Neuronal stem cell (in vitro differentiated cells): ENCODE results near the gene EIPR1.

ENCODE experiments used
- DNase-seq: peaks from one replicate; pipeline ENCODE4 v3.0.0-alpha.2; 2013; ENCODE audit warnings: low spot score
- H2AFZ ChIP-seq: one replicate; pipeline ENCODE4 v1.6.1; 2013; ENCODE audit warnings: mild to moderate bottlenecking, low read length, inconsistent platforms
- H2AK5ac ChIP-seq: 2 replicates; pipeline ENCODE4 v1.6.1; 2013; ENCODE audit warnings: low read depth, mild to moderate bottlenecking, inconsistent platforms, low read length, moderate library complexity, mixed read lengths
- H2BK120ac ChIP-seq: 2 replicates; pipeline ENCODE4 v1.6.1; 2013; ENCODE audit warnings: low read depth, mild to moderate bottlenecking, inconsistent platforms, low read length, moderate library complexity, mixed read lengths
- H2BK12ac ChIP-seq: one replicate; pipeline ENCODE4 v1.6.1; 2013; ENCODE audit warnings: low read length, inconsistent platforms
- H2BK15ac ChIP-seq: 2 replicates; pipeline ENCODE4 v1.6.1; 2013; ENCODE audit warnings: mild to moderate bottlenecking, low read length, inconsistent platforms, mixed read lengths
- H2BK5ac ChIP-seq: one replicate; pipeline ENCODE4 v1.6.1; 2013; ENCODE audit warnings: inconsistent platforms, mild to moderate bottlenecking, low read length, moderate library complexity
- H3K14ac ChIP-seq: one replicate; pipeline ENCODE4 v1.6.1; 2013; ENCODE audit warnings: low read length, inconsistent platforms
- H3K18ac ChIP-seq: 2 replicates; pipeline ENCODE4 v1.6.1; 2013; ENCODE audit warnings: low read length, inconsistent platforms
- H3K23ac ChIP-seq: 2 replicates; pipeline ENCODE4 v1.6.1; 2013; ENCODE audit warnings: low read depth, mild to moderate bottlenecking, mixed read lengths, low read length, inconsistent platforms; ENCODE audit not compliant: poor library complexity
- H3K27ac ChIP-seq: replicated peaks from 3 replicates; pipeline ENCODE4 v1.5.1; 2013; ENCODE audit warnings: low read length, inconsistent platforms
- H3K27me3 ChIP-seq, 3 experiments: 2 replicates each; pipeline ENCODE4 v1.6.1; 2013; ENCODE audit warnings: low read length in 3 of 3, mild to moderate bottlenecking in 2 of 3, inconsistent platforms in 1 of 3, low read depth in 1 of 3, mixed read lengths in 1 of 3, moderate library complexity in 1 of 3; ENCODE audit not compliant: control insufficient read depth in 3 of 3, insufficient read depth in 3 of 3
- H3K36me3 ChIP-seq, 2 donors: replicated peaks in 1 of 2; 2 replicates each; pipeline ENCODE4 v1.6.1; 2013; ENCODE audit warnings: low read length in 2 of 2; ENCODE audit not compliant: control insufficient read depth in 2 of 2, insufficient read depth in 2 of 2
- H3K4ac ChIP-seq: 2 replicates; pipeline ENCODE4 v1.6.1; 2013; ENCODE audit warnings: inconsistent platforms, mild to moderate bottlenecking, low read length, moderate library complexity
- H3K4me1 ChIP-seq, 2 donors: 1 replicate in 1 of 2; 2 replicates in 1 of 2; pipeline ENCODE4 v1.6.1; 2013; ENCODE audit warnings: low read length in 2 of 2, low read depth in 1 of 2; ENCODE audit not compliant: control insufficient read depth in 2 of 2, insufficient read depth in 1 of 2
- H3K4me2 ChIP-seq: one replicate; pipeline ENCODE4 v1.6.1; 2013; ENCODE audit warnings: mild to moderate bottlenecking, low read length, inconsistent platforms; ENCODE audit not compliant: insufficient read depth, poor library complexity, severe bottlenecking
- H3K4me3 ChIP-seq, 2 donors: 2 replicates each; pipeline ENCODE4 v1.5.1; 2013; ENCODE audit warnings: low read length in 2 of 2, mild to moderate bottlenecking in 2 of 2, inconsistent platforms in 1 of 2, moderate library complexity in 1 of 2
- H3K79me1 ChIP-seq: one replicate; pipeline ENCODE4 v1.6.1; 2013; ENCODE audit warnings: low read depth, mild to moderate bottlenecking, inconsistent platforms, low read length, moderate library complexity
- H3K9ac ChIP-seq: one replicate; pipeline ENCODE4 v1.6.1; 2013; ENCODE audit warnings: mild to moderate bottlenecking, low read depth, low read length, inconsistent platforms; ENCODE audit not compliant: poor library complexity
- H3K9me3 ChIP-seq, 2 donors: replicated peaks in 1 of 2; 2 replicates each; pipeline versions ENCODE3 to v1.6.1; 2013; ENCODE audit warnings: low read length in 2 of 2, mild to moderate bottlenecking in 2 of 2, inconsistent platforms in 1 of 2, low read depth in 1 of 2, mixed read lengths in 1 of 2, moderate library complexity in 1 of 2; ENCODE audit not compliant: control insufficient read depth in 2 of 2, insufficient read depth in 1 of 2
- H4K8ac ChIP-seq: one replicate; pipeline ENCODE4 v1.6.1; 2013; ENCODE audit warnings: low read depth, mild to moderate bottlenecking, inconsistent platforms, low read length, moderate library complexity
- H4K91ac ChIP-seq: one replicate; pipeline ENCODE4 v1.6.1; 2013; ENCODE audit warnings: low read length, low read depth, mild to moderate bottlenecking, inconsistent platforms; ENCODE audit not compliant: poor library complexity
- WGBS, 2 donors: extraction: QIAGEN DNeasy Blood & Tissue Kit; methylation state at CpG; one replicate each; pipeline ENCODE4 v1.1.7; 2013; ENCODE audit warnings: missing lambda C conversion rate in 2 of 2, mixed read lengths in 1 of 2; ENCODE audit not compliant: insufficient read length in 2 of 2, insufficient replicate concordance in 1 of 2; ENCODE audit errors: extremely low coverage in 2 of 2; 5-methylcytosine and 5-hydroxymethylcytosine counted together

The EIPR1 gene

DNA sequence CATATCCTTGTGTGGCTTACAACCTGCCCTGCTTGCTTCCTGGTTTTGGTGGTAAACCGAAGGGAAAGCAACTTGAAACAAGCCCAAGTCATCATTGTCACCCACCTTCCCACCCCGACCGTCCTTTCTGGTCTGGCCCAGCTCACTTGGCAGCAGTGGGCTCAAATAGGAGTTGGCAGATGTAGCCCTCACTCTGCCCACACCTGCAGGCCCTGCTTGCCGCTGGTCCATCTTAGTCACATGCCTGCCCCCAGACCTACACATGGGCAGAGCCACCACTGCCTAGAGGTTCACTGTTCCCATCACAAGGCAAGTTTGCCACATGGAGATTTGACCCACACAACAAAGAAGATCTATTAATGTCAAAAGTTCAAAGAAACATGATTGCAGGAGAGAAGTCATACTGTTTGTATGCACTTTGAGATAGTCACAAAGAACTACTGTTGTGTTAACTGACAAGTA, 9.3 kb downstream of the EIPR1 start:
- no peak overlapping the region for H3K4ac ChIP-seq
- no peak overlapping the region for H3K4me2 ChIP-seq
- no peak overlapping the region for H3K23ac ChIP-seq
- H2BK15ac ChIP-seq: no peak overlapping the region
- WGBS, 2 donors: no CpG with 5 or more reads among the region's 4 CpGs
- no peak overlapping the region for H3K9ac ChIP-seq
- no peak overlapping the region for H2BK5ac ChIP-seq
- H3K18ac ChIP-seq: no peak overlapping the region
- peaks cover 4% of the 10 kb centered on the region for H3K79me1 ChIP-seq
- no peaks in the 10 kb centered on the region for H3K4me1 ChIP-seq
- no peak for DNase-seq
- H3K36me3 ChIP-seq: peaks cover 1 to 7% of the 10 kb centered on the region in 2 donors
- H3K27ac ChIP-seq: no peak overlapping the region
- no peak overlapping the region for H3K14ac ChIP-seq
- no peak overlapping the region for H2BK120ac ChIP-seq
- no peak overlapping the region for H2AFZ ChIP-seq
- H3K27me3 ChIP-seq: no peaks in the 10 kb centered on the region
- H2BK12ac ChIP-seq: no peak overlapping the region
- H3K4me3 ChIP-seq: no peak overlapping the region
- no peak overlapping the region for H4K91ac ChIP-seq
- H4K8ac ChIP-seq: no peak overlapping the region
- H3K9me3 ChIP-seq: peaks cover 3 to 18% of the 10 kb centered on the region in 2 donors
- no peak overlapping the region for H2AK5ac ChIP-seq

- DNase-seq: no peak
- peaks cover 1 to 7% of the 10 kb centered on the region in 2 donors for H3K36me3 ChIP-seq
- H3K18ac ChIP-seq: no peak overlapping the region
- H3K14ac ChIP-seq: no peak overlapping the region
- H3K4me3 ChIP-seq: no peak overlapping the region
- no peak overlapping the region for H2BK15ac ChIP-seq
- H2BK120ac ChIP-seq: no peak overlapping the region
- no peak overlapping the region for H3K23ac ChIP-seq
- no peaks in the 10 kb centered on the region for H3K27me3 ChIP-seq
- no peak overlapping the region for H3K9ac ChIP-seq
- no peak overlapping the region for H2BK12ac ChIP-seq
- no peak overlapping the region for H4K8ac ChIP-seq
- H3K4me1 ChIP-seq: peaks cover 3 to 9% of the 10 kb centered on the region in 2 donors
- no peak overlapping the region for H4K91ac ChIP-seq
- no peak overlapping the region for H2AK5ac ChIP-seq
- no CpG with 5 or more reads among the region's 5 CpGs for WGBS, 2 donors
- H3K79me1 ChIP-seq: peaks cover 7% of the 10 kb centered on the region
- no peak overlapping the region for H3K4ac ChIP-seq
- no peak overlapping the region for H3K4me2 ChIP-seq
- no peak overlapping the region for H2BK5ac ChIP-seq
- no peak overlapping the region for H3K27ac ChIP-seq
- H2AFZ ChIP-seq: no peak overlapping the region
- peaks cover 3 to 18% of the 10 kb centered on the region in 2 donors for H3K9me3 ChIP-seq
These were observed 12.4 kb downstream of the EIPR1 start for GRCh38 chr2:3365219-3365618.

GRCh38 chr2:3361518-3362389, 15.9 kb downstream of the EIPR1 start:
- Histone ChIP-seq H3K4me1 (peaks cover 3 to 9% of the 10 kb centered on the region in 2 donors), H2BK5ac (no peak overlapping the region), H2BK15ac (no peak overlapping the region), H3K9ac (peak overlapping the region; percentile 30), H2BK120ac (no peak overlapping the region), H3K79me1 (peaks cover 5% of the 10 kb centered on the region), H3K4ac (no peak overlapping the region), H2AFZ (no peak overlapping the region), H4K8ac (no peak overlapping the region), H3K9me3 (no peaks in the 10 kb centered on the region), H3K4me3 (no peak overlapping the region), H3K18ac (peak overlapping the region; percentile 60), H3K27me3 (no peaks in the 10 kb centered on the region), H3K36me3 (no peaks in the 10 kb centered on the region), H3K23ac (no peak overlapping the region), H3K27ac (no peak overlapping the region), H4K91ac (no peak overlapping the region), H3K4me2 (no peak overlapping the region), H3K14ac (no peak overlapping the region), H2BK12ac (peak overlapping the region; percentile 91), H2AK5ac (peak overlapping the region; percentile 68)
- WGBS, 2 donors: no CpG with 5 or more reads among the region's 17 CpGs
- DNase-seq: no peak

DNA sequence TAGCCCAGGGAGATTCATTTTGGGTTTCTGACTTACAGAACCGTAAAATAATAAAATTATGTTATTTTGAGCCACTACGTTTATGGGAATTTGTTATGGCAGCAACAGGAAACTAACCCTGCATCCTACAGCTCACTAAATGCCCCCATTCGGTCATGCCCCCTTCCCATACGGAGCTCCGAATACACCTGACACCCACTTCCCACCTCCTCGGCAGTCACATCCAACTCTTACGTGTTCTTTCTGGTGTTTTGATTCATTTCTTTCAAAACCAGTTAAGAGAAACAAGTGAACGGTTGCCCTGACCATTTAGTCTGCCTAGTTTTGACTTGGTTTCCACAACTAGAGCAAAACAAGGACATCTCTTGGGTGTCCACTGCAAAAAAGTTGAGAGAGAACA, 19.7 kb downstream of the EIPR1 start:
- no peak overlapping the region for H4K8ac ChIP-seq
- no peak overlapping the region for H2BK12ac ChIP-seq
- H3K9ac ChIP-seq: no peak overlapping the region
- peaks cover 0 to 3% (median 0%) of the 10 kb centered on the region in 3 experiments for H3K27me3 ChIP-seq
- no peak overlapping the region for H2BK120ac ChIP-seq
- no peak overlapping the region for H3K4me2 ChIP-seq
- H3K9me3 ChIP-seq: no peaks in the 10 kb centered on the region
- H3K36me3 ChIP-seq: peaks cover 7 to 20% of the 10 kb centered on the region in 2 donors
- H3K79me1 ChIP-seq: peaks cover 6% of the 10 kb centered on the region
- no peak for DNase-seq
- no peak overlapping the region for H2BK5ac ChIP-seq
- no peak overlapping the region for H3K4me3 ChIP-seq
- no peak overlapping the region for H3K4ac ChIP-seq
- peaks cover 3 to 9% of the 10 kb centered on the region in 2 donors for H3K4me1 ChIP-seq
- no CpG with 5 or more reads among the region's 8 CpGs for WGBS, 2 donors
- no peak overlapping the region for H3K23ac ChIP-seq
- H3K27ac ChIP-seq: no peak overlapping the region
- no peak overlapping the region for H2AK5ac ChIP-seq
- no peak overlapping the region for H3K18ac ChIP-seq
- no peak overlapping the region for H3K14ac ChIP-seq
- no peak overlapping the region for H4K91ac ChIP-seq
- H2AFZ ChIP-seq: no peak overlapping the region
- H2BK15ac ChIP-seq: no peak overlapping the region
